PFSK-1 (cell line): ENCODE data around the gene STAU1.

ENCODE experiments used
- FOXP2 ChIP-seq: optimal IDR thresholded peaks from 2 replicates; pipeline ENCODE3; 2011; ENCODE audit warnings: borderline replicate concordance, control low read depth, inconsistent platforms; ENCODE audit not compliant: insufficient read depth; ENCODE audit errors: extremely low read length, extremely low read depth
- POLR2AphosphoS5 ChIP-seq: IDR thresholded peaks from 2 replicates; pipeline ENCODE4 v1.6.1; 2012; ENCODE audit warnings: low read depth, mild to moderate bottlenecking, control low read depth, low read length, moderate library complexity
- SIN3A ChIP-seq: IDR thresholded peaks from 2 replicates; pipeline ENCODE4 v1.6.1; 2012; ENCODE audit warnings: mild to moderate bottlenecking, low read length, moderate library complexity, borderline replicate concordance; ENCODE audit not compliant: insufficient read depth
- TAF1 ChIP-seq: IDR thresholded peaks from 2 replicates; pipeline ENCODE4 v1.6.1; 2012; ENCODE audit warnings: low read length, control low read depth, borderline replicate concordance; ENCODE audit not compliant: insufficient read depth
- TF ChIP-seq, protein P1 (sequence below), 2 experiments: IDR thresholded peaks; 2 replicates each; pipeline versions ENCODE4 v1.6.1 to v1.8.0; 2011 to 2012; ENCODE audit warnings: low read depth in 2 of 2, low read length in 2 of 2, control low read depth in 1 of 2, inconsistent platforms in 1 of 2, mild to moderate bottlenecking in 1 of 2, moderate library complexity in 1 of 2; ENCODE audit not compliant: insufficient read depth in 1 of 2

STAU1 gene

DNA sequence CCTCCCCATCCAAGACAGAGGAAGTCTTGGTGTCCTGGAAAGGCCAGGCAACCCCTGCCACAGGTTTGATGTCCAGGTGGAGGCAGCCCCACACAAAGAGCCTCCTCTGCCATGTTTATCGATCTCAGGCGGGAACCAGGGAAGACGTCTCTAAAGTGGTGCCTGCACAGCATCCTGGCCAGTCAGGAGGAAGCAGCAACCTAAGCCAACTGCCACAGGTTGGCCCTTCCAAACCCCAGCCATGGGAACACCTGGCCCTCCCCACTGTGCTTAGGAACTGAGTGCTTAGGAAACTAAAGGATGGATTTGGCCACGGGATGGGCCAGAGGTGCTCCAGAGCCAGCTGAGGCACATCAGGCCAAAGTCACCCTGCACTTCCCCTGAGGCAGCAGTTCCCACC lies 85.1 kb downstream of the STAU1 start:
- TF ChIP-seq FOXP2 (no peak), TAF1 (no peak), SIN3A (no peak), POLR2AphosphoS5 (no peak)
- TF ChIP-seq, protein P1, sequence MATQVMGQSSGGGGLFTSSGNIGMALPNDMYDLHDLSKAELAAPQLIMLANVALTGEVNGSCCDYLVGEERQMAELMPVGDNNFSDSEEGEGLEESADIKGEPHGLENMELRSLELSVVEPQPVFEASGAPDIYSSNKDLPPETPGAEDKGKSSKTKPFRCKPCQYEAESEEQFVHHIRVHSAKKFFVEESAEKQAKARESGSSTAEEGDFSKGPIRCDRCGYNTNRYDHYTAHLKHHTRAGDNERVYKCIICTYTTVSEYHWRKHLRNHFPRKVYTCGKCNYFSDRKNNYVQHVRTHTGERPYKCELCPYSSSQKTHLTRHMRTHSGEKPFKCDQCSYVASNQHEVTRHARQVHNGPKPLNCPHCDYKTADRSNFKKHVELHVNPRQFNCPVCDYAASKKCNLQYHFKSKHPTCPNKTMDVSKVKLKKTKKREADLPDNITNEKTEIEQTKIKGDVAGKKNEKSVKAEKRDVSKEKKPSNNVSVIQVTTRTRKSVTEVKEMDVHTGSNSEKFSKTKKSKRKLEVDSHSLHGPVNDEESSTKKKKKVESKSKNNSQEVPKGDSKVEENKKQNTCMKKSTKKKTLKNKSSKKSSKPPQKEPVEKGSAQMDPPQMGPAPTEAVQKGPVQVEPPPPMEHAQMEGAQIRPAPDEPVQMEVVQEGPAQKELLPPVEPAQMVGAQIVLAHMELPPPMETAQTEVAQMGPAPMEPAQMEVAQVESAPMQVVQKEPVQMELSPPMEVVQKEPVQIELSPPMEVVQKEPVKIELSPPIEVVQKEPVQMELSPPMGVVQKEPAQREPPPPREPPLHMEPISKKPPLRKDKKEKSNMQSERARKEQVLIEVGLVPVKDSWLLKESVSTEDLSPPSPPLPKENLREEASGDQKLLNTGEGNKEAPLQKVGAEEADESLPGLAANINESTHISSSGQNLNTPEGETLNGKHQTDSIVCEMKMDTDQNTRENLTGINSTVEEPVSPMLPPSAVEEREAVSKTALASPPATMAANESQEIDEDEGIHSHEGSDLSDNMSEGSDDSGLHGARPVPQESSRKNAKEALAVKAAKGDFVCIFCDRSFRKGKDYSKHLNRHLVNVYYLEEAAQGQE (IDR thresholded peaks at IDR 0.05; ENCODE audit: insufficient read depth in 1 of 2, low read depth in 2 of 2, low read length in 2 of 2): no peak

DNA sequence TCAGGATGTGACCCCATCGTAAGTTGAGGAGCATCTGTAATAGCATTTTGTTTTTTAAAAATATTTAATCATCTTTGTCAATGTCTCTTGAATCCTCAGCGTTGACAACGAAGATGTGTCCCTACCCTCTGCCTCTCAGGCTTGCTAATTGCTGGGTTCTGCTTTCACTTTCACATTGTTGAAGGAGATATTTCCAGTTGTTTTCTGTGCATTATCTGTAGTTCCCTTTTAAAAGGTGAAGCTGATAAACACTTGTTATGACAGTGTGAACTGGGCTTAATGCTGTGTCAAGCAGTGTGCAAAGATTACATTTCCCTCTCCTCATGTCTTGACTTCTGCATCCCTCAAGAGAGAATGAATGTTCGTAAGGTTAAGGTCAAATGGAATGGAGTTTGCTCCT lies 87.2 kb downstream of the STAU1 start:
- TF ChIP-seq, protein P1 (IDR thresholded peaks at IDR 0.05; ENCODE audit: insufficient read depth in 1 of 2, low read depth in 2 of 2, low read length in 2 of 2): no peak
- TF ChIP-seq SIN3A: no peak

DNA sequence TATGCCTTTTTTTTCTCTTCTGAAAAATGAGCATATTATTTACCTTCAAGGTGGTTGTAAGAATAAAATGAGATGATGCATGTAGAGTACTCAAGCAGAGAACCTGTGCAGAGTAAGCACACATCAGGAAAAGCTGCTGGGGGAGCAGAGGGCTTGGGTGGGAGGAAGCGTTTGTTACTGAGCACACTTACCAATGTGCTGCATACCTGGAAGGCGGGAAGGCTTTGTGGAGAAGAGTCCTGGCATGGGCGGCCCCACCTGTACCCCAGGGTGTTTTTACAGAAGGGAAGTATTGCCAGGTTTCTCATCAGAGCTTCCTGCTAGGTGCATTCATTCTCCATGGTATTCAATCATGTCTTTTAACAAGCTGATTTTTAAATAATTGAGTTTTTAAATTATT lies 89.1 kb downstream of the STAU1 start:
- no peak for TF ChIP-seq FOXP2
- no peak for TF ChIP-seq POLR2AphosphoS5
- TF ChIP-seq SIN3A: no peak
- TF ChIP-seq TAF1: no peak
- TF ChIP-seq, protein P1 (IDR thresholded peaks at IDR 0.05; ENCODE audit: insufficient read depth in 1 of 2, low read depth in 2 of 2, low read length in 2 of 2): no peak

DNA sequence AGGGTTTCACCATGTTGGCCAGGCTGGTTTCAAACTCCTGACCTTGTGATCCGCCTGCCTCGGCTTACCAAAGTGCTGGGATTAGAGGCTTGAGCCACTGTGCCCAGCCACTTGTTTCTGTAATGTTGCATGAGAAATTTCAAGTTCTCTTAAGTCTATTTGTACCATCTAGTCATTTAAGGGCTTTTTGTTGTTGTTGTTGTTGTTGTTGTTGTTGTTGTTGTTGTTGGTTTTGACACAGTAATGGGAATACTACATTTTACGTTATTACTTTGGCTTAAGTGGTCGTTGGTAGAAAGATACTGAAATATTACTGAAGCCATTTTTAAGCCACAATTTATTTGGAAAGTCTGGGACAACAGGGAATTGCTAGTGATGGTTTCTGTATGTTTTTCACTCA lies 90.0 kb downstream of the STAU1 start:
- TF ChIP-seq, protein P1 (IDR thresholded peaks at IDR 0.05; ENCODE audit: insufficient read depth in 1 of 2, low read depth in 2 of 2, low read length in 2 of 2): no peak
- TF ChIP-seq POLR2AphosphoS5: no peak
- TF ChIP-seq TAF1: no peak
- TF ChIP-seq SIN3A: no peak
- TF ChIP-seq FOXP2: no peak

DNA sequence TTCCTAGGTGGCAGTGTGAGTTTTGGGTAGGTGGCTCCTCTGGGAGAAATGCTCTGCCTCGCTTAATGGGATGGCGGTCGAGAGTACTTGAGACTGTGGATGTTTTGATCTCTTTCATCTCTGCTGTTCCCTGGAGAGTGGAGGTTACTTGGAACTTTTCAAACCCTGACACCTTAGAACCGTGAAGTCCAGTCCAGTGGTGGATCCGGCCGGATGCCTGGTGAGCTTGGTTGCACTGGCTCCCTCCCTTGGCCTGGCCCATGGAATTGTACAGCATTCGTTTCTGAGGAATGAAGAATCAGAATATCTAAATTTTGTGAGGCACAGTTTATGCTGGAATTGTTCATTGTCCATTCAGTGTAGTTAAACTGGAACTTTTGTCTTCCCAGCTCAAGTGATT lies 91.0 kb downstream of the STAU1 start:
- TF ChIP-seq SIN3A (no peak), TAF1 (no peak), FOXP2 (no peak), POLR2AphosphoS5 (no peak)
- TF ChIP-seq, protein P1 (IDR thresholded peaks at IDR 0.05; ENCODE audit: insufficient read depth in 1 of 2, low read depth in 2 of 2, low read length in 2 of 2): no peak
